Stimulated activated CD4-positive, alpha-beta T cell treated with anti-CD3 and anti-CD28 coated beads, Interleukin-4, amount 100 ng/mL, for 4 hours (primary cell): ENCODE measurements around the gene PDE6D.
"Not testable (repeated sequence)": the region's sequence is repeated elsewhere in the genome, so short reads cannot be mapped to it uniquely, and the experiment has no call there.

Experiments used
- DNase-seq, 2 experiments: peaks; one replicate each; pipeline ENCODE4 v3.0.0-alpha.2; 2020

The PDE6D gene

GRCh38 chr2:231769170-231770136 lies 11.6 kb downstream of the PDE6D start:
- DNase-seq, result no peak

GRCh38 chr2:231765496-231765929 lies 15.6 kb downstream of the PDE6D start:
- DNase-seq, result no peak

GRCh38 chr2:231764760-231765159 lies 16.3 kb downstream of the PDE6D start:
- no peak for DNase-seq

- DNase-seq, result no peak
These were observed 17.0 kb downstream of the PDE6D start for GRCh38 chr2:231764124-231764523.

- DNase-seq, result no peak
These were observed 19.3 kb downstream of the PDE6D start for GRCh38 chr2:231761735-231762134.

- DNase-seq, result no peak
These were observed 29.0 kb downstream of the PDE6D start for GRCh38 chr2:231752061-231752460.

GRCh38 chr2:231751042-231751815 lies 29.9 kb downstream of the PDE6D start:
- no peak for DNase-seq

GRCh38 chr2:231749016-231749415 lies 32.1 kb downstream of the PDE6D start:
- not testable (repeated sequence) for DNase-seq

- DNase-seq, result not testable (repeated sequence)
These were observed 32.8 kb downstream of the PDE6D start for GRCh38 chr2:231748153-231748896.

GRCh38 chr2:231745303-231746038 lies 35.6 kb downstream of the PDE6D start:
- no peak for DNase-seq

GRCh38 chr2:231743376-231744116 lies 37.5 kb downstream of the PDE6D start:
- no peak for DNase-seq

GRCh38 chr2:231737761-231738160 lies 43.3 kb downstream of the PDE6D start:
- DNase-seq, result no peak

- no peak for DNase-seq
These were observed 48.5 kb downstream of the PDE6D start for GRCh38 chr2:231732604-231733003.

- no peak for DNase-seq
These were observed 53.5 kb downstream of the PDE6D start for GRCh38 chr2:231727621-231728020.

GRCh38 chr2:231726276-231726675 lies 54.8 kb downstream of the PDE6D start:
- DNase-seq, result no peak

GRCh38 chr2:231725476-231725875 lies 55.6 kb downstream of the PDE6D start:
- DNase-seq, result no peak

GRCh38 chr2:231722721-231723307 lies 58.3 kb downstream of the PDE6D start:
- no peak for DNase-seq

GRCh38 chr2:231720987-231721966 lies 59.8 kb downstream of the PDE6D start:
- no peak for DNase-seq

- no peak for DNase-seq
These were observed 60.6 kb downstream of the PDE6D start for GRCh38 chr2:231720292-231720986.
